HepG2 (cell line): ENCODE results near the gene ZNRF3. TPM values are rescaled to one million over a fixed set of nuclear protein-coding genes. Genes with fewer than 3 reads are reported as not detected.

Experiments used
- CEBPG ChIP-seq: IDR thresholded peaks from 2 replicates; pipeline ENCODE4 v1.6.1; 2016
- CHD4 ChIP-seq: fragments of 200-600 bp; sonication (generic); IDR thresholded peaks from 2 replicates; pipeline ENCODE4 v1.7.0; 2017; ENCODE audit warnings: mild to moderate bottlenecking, low read length, borderline replicate concordance
- HDAC1 ChIP-seq: sonication (generic); formaldehyde crosslinking; IDR thresholded peaks from 2 replicates; pipeline ENCODE4 v1.5.1; 2020; ENCODE audit warnings: mild to moderate bottlenecking, missing genetic modification reagents
- HOXA7 ChIP-seq: sonication (generic); formaldehyde crosslinking; IDR thresholded peaks from 2 replicates; pipeline ENCODE4 v1.8.1; 2022; ENCODE audit warnings: mild to moderate bottlenecking, missing genetic modification reagents, moderate library complexity
- KAT2B ChIP-seq: fragments of 150-350 bp; IDR thresholded peaks from 2 replicates; pipeline ENCODE4 v1.6.1; 2014; ENCODE audit warnings: low read depth, low read length, borderline replicate concordance
- KAT7 ChIP-seq: IDR thresholded peaks from 2 replicates; pipeline ENCODE4 v1.6.1; 2018; ENCODE audit warnings: borderline replicate concordance, missing compliant biosample characterization
- MTF2 ChIP-seq: sonication (generic); formaldehyde crosslinking; IDR thresholded peaks from 2 replicates; pipeline ENCODE4 v1.5.0; 2020; ENCODE audit warnings: missing genetic modification reagents, borderline replicate concordance
- PRPF4 ChIP-seq: fragments of 200-400 bp; formaldehyde crosslinking; IDR thresholded peaks from 2 replicates; pipeline ENCODE4 v1.6.1; 2016; ENCODE audit warnings: low read length, low read depth; ENCODE audit not compliant: poor library complexity, severe bottlenecking
- RFXAP ChIP-seq: sonication (generic); formaldehyde crosslinking; IDR thresholded peaks from 2 replicates; pipeline ENCODE4 v1.4.0; 2020; ENCODE audit warnings: missing genetic modification reagents, borderline replicate concordance
- RNF2 ChIP-seq: fragments of 450-650 bp; conservative IDR thresholded peaks from 2 replicates; pipeline ENCODE4 v1.6.1; 2016; ENCODE audit warnings: low read depth
- RXRA ChIP-seq: sonication (generic); formaldehyde crosslinking; IDR thresholded peaks from 2 replicates; pipeline ENCODE4 v1.5.1; 2020; ENCODE audit warnings: missing genetic modification reagents
- SAFB2 ChIP-seq: sonication (generic); formaldehyde crosslinking; IDR thresholded peaks from 2 replicates; pipeline ENCODE4 v1.5.1; 2020; ENCODE audit warnings: missing genetic modification reagents, low read depth, mild to moderate bottlenecking, borderline replicate concordance
- SMAD3 ChIP-seq: sonication (generic); formaldehyde crosslinking; IDR thresholded peaks from 2 replicates; pipeline ENCODE4 v1.4.0; 2020; ENCODE audit warnings: missing genetic modification reagents
- SP5 ChIP-seq: IDR thresholded peaks from 2 replicates; pipeline ENCODE4 v1.6.1; 2016; ENCODE audit warnings: low read depth, borderline replicate concordance
- SUZ12 ChIP-seq: fragments of 150-350 bp; IDR thresholded peaks from 2 replicates; pipeline ENCODE4 v1.6.1; 2014; ENCODE audit warnings: low read depth, low read length
- ZBTB1 ChIP-seq: sonication (generic); formaldehyde crosslinking; IDR thresholded peaks from 2 replicates; pipeline ENCODE4 v1.4.0; 2020; ENCODE audit warnings: missing genetic modification reagents, borderline replicate concordance
- ZNF143 ChIP-seq: sonication (generic); formaldehyde crosslinking; IDR thresholded peaks from 2 replicates; pipeline ENCODE4 v1.4.0; 2020; ENCODE audit warnings: missing genetic modification reagents
- ZNF17 ChIP-seq: sonication (generic); formaldehyde crosslinking; IDR thresholded peaks from 2 replicates; pipeline ENCODE4 v1.5.0; 2020; ENCODE audit warnings: mild to moderate bottlenecking, missing genetic modification reagents
- ZNF446 ChIP-seq: sonication (generic); formaldehyde crosslinking; IDR thresholded peaks from 2 replicates; pipeline ENCODE4 v1.5.0; 2020; ENCODE audit warnings: mild to moderate bottlenecking, missing genetic modification reagents
- ZNF598 ChIP-seq: sonication (generic); formaldehyde crosslinking; IDR thresholded peaks from 2 replicates; pipeline ENCODE4 v1.5.1; 2020; ENCODE audit warnings: mild to moderate bottlenecking, missing genetic modification reagents, borderline replicate concordance
- ZNF644 ChIP-seq: IDR thresholded peaks from 2 replicates; pipeline ENCODE4 v1.6.1; 2016; ENCODE audit warnings: low read depth
- ZNF703 ChIP-seq: sonication (generic); formaldehyde crosslinking; IDR thresholded peaks from 2 replicates; pipeline ENCODE4 v1.5.1; 2020; ENCODE audit warnings: missing genetic modification reagents, mild to moderate bottlenecking, moderate library complexity, borderline replicate concordance
- polyA plus RNA-seq, 8 experiments: library from polyadenylated mRNA; depleted of rRNA in 3 of 8; stranded (reverse) in 7 of 8; unstranded in 1 of 8; fragments of >200 nt; fragmentation: Illumina TruSeq in 4 of 8; extraction: Trizol in 4 of 8; gene quantifications; 2 replicates each; pipeline versions ENCODE4 v1.2.1 to v1.2.3, GENCODE V29; 2011 to 2016; ENCODE audit warnings: low read depth in 4 of 8, missing spikeins in 1 of 8, mixed read lengths in 1 of 8; ENCODE audit not compliant: insufficient read depth in 1 of 8
- total RNA-seq, 5 experiments: library from RNA; depleted of rRNA; stranded (reverse); fragments of >200 nt; fragmentation: Illumina TruSeq; extraction: Trizol; gene quantifications; 2 replicates each; pipeline ENCODE4 v1.2.3, GENCODE V29; 2016; ENCODE audit warnings: low read depth in 1 of 5
- TF ChIP-seq, protein P1 (sequence below): sonication (generic); formaldehyde crosslinking; IDR thresholded peaks from 2 replicates; pipeline ENCODE4 v1.4.0; 2020; ENCODE audit warnings: missing genetic modification reagents
- TF ChIP-seq, protein P2 (sequence below): IDR thresholded peaks from 2 replicates; pipeline ENCODE4 v1.6.1; 2012; ENCODE audit warnings: inconsistent platforms
- TF ChIP-seq, protein P3 (sequence below): sonication (generic); formaldehyde crosslinking; IDR thresholded peaks from 2 replicates; pipeline ENCODE4 v1.8.0; 2022; ENCODE audit warnings: missing genetic modification reagents, low read depth, mild to moderate bottlenecking, borderline replicate concordance
- TF ChIP-seq, protein P4 (sequence below): sonication (generic); formaldehyde crosslinking; IDR thresholded peaks from 2 replicates; pipeline ENCODE4 v1.4.0; 2020; ENCODE audit warnings: missing genetic modification reagents
- TF ChIP-seq, protein P5 (sequence below): sonication (generic); formaldehyde crosslinking; IDR thresholded peaks from 2 replicates; pipeline ENCODE4 v1.4.0; 2020; ENCODE audit warnings: mild to moderate bottlenecking, missing genetic modification reagents

Gene ZNRF3
- total and polyA plus RNA-seq, 2 of the 13 experiments (the other 11 are each of a cell fraction or from before 2014, with no cell fraction given), result 20.3 to 36.7 TPM

DNA sequence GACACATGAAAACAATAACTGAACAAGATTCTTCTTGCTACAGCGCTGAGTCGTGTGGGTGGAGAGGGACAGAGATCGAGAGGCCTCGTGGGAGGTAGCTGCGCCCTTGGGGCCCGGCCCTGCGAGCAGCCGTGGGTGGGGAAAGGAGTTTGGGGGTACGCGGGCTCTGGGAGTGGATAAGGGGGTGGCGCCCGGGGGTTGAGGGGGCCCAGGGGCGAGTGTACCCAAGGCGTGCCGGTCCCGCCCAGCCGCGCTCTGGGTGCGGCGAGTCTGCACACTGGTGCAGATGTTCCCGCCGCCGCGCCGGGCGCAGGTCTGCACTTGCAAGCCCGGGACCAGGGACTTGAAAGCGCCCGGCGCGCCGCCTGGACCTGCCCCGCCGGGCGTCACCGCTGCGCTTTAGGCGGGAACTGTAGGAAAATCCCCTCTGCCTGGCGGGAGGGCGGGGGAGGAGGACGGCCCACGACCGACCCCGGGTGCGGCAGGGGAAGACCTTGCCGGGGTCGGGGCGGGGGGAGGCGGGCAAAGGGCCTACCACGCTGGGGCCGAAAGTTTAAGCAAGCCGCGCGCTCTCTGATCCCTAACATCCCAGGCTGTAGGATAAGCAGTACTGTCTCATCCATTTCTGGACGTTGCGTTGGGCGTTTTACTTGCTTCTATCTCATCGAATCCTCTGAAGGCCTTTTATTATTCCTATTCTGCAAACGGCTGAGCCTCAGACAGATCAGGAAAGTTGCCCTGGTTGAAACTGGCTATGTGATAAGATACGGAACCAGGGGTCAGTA, 188.1 kb downstream of the ZNRF3 start (continued):
- no peak for TF ChIP-seq PRPF4
- no peak for TF ChIP-seq KAT7
- no peak for TF ChIP-seq SMAD3 (CRISPR knock-in tag)
- TF ChIP-seq ZNF17 (CRISPR knock-in tag), result no peak
- TF ChIP-seq ZNF446, result no peak
- TF ChIP-seq MTF2 (CRISPR knock-in tag), result no peak
- no peak for TF ChIP-seq ZBTB1 (CRISPR knock-in tag)
- TF ChIP-seq, protein P1, sequence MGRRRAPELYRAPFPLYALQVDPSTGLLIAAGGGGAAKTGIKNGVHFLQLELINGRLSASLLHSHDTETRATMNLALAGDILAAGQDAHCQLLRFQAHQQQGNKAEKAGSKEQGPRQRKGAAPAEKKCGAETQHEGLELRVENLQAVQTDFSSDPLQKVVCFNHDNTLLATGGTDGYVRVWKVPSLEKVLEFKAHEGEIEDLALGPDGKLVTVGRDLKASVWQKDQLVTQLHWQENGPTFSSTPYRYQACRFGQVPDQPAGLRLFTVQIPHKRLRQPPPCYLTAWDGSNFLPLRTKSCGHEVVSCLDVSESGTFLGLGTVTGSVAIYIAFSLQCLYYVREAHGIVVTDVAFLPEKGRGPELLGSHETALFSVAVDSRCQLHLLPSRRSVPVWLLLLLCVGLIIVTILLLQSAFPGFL, result no peak
- no peak for TF ChIP-seq SUZ12
- no peak for TF ChIP-seq CEBPG (CRISPR knock-in tag)
- TF ChIP-seq, protein P2, sequence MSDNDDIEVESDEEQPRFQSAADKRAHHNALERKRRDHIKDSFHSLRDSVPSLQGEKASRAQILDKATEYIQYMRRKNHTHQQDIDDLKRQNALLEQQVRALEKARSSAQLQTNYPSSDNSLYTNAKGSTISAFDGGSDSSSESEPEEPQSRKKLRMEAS, result peak; percentile 77
- TF ChIP-seq, protein P3, sequence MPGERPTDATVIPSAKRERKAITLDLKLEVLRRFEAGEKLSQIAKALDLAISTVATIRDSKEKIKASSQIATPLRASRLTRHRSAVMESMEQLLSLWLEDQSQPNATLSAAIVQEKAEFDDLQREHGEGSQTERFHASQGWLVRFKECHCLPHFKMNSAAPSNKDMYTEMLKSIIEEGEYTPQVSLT (CRISPR knock-in tag), result no peak
- peak; percentile 60 for TF ChIP-seq RXRA (CRISPR knock-in tag)
- TF ChIP-seq, protein P4, sequence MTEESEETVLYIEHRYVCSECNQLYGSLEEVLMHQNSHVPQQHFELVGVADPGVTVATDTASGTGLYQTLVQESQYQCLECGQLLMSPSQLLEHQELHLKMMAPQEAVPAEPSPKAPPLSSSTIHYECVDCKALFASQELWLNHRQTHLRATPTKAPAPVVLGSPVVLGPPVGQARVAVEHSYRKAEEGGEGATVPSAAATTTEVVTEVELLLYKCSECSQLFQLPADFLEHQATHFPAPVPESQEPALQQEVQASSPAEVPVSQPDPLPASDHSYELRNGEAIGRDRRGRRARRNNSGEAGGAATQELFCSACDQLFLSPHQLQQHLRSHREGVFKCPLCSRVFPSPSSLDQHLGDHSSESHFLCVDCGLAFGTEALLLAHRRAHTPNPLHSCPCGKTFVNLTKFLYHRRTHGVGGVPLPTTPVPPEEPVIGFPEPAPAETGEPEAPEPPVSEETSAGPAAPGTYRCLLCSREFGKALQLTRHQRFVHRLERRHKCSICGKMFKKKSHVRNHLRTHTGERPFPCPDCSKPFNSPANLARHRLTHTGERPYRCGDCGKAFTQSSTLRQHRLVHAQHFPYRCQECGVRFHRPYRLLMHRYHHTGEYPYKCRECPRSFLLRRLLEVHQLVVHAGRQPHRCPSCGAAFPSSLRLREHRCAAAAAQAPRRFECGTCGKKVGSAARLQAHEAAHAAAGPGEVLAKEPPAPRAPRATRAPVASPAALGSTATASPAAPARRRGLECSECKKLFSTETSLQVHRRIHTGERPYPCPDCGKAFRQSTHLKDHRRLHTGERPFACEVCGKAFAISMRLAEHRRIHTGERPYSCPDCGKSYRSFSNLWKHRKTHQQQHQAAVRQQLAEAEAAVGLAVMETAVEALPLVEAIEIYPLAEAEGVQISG (CRISPR knock-in tag), result no peak
- TF ChIP-seq CHD4, result no peak
- no peak for TF ChIP-seq ZNF703 (CRISPR knock-in tag)
- no peak for TF ChIP-seq RNF2
- no peak for TF ChIP-seq KAT2B
- TF ChIP-seq SAFB2 (CRISPR knock-in tag), result no peak
- no peak for TF ChIP-seq RFXAP (CRISPR knock-in tag)
- no peak for TF ChIP-seq ZNF598 (CRISPR knock-in tag)
- TF ChIP-seq ZNF143, result no peak
- TF ChIP-seq SP5 (CRISPR knock-in tag), result 0 out of 2 replicates have a peak, but pooled peaks have one; percentile 20
- no peak for TF ChIP-seq HDAC1 (CRISPR knock-in tag)
- TF ChIP-seq, protein P5, sequence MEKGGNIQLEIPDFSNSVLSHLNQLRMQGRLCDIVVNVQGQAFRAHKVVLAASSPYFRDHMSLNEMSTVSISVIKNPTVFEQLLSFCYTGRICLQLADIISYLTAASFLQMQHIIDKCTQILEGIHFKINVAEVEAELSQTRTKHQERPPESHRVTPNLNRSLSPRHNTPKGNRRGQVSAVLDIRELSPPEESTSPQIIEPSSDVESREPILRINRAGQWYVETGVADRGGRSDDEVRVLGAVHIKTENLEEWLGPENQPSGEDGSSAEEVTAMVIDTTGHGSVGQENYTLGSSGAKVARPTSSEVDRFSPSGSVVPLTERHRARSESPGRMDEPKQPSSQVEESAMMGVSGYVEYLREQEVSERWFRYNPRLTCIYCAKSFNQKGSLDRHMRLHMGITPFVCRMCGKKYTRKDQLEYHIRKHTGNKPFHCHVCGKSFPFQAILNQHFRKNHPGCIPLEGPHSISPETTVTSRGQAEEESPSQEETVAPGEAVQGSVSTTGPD (CRISPR knock-in tag), result no peak
- TF ChIP-seq ZNF644 (CRISPR knock-in tag), result no peak
- no peak for TF ChIP-seq HOXA7 (CRISPR knock-in tag)
